ENCODE results near the gene PTP4A1. TPM values are rescaled to one million over a fixed set of nuclear protein-coding genes. Genes with fewer than 3 reads are reported as not detected.

Gene PTP4A1
- polyA plus RNA-seq, 1 donor from 2014 or later = 57.6 TPM

DNA sequence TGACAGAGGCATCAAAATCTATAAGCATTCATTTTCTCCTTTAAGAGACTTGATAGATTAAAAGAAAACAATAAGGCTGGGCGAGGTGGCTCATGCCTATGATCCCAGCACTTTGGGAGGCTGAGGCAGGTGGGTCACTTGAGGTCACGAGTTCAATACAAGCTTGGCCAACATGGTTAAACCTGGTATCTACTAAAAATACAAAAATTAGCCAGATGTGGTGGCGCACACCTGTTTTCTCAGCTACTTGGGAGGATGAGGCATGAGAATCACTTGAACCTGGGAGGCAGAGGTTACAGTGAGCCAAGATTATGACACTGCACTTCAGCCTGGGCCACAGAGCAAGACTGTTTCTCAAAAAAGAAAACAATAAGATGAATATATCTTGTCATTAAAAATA lies 39.3 kb upstream of the PTP4A1 start:
- TF ChIP-seq EZH2 (IDR thresholded peaks at IDR 0.05; ENCODE audit: borderline replicate concordance, insufficient read depth, low read length, poor library complexity, severe bottlenecking) (no peak), MXI1 (conservative IDR thresholded peaks at IDR 0.05; ENCODE audit: poor library complexity, severe bottlenecking) (no peak), RAD21 (conservative IDR thresholded peaks at IDR 0.05) (no peak), SMC3 (conservative IDR thresholded peaks at IDR 0.05; ENCODE audit: poor library complexity) (no peak), EP300 (conservative IDR thresholded peaks at IDR 0.05; ENCODE audit: poor library complexity, severe bottlenecking) (no peak), TAF1 (IDR thresholded peaks at IDR 0.05; ENCODE audit: low read depth) (no peak), POLR2AphosphoS5 (IDR thresholded peaks at IDR 0.05) (no peak)
- TF ChIP-seq, protein P1, sequence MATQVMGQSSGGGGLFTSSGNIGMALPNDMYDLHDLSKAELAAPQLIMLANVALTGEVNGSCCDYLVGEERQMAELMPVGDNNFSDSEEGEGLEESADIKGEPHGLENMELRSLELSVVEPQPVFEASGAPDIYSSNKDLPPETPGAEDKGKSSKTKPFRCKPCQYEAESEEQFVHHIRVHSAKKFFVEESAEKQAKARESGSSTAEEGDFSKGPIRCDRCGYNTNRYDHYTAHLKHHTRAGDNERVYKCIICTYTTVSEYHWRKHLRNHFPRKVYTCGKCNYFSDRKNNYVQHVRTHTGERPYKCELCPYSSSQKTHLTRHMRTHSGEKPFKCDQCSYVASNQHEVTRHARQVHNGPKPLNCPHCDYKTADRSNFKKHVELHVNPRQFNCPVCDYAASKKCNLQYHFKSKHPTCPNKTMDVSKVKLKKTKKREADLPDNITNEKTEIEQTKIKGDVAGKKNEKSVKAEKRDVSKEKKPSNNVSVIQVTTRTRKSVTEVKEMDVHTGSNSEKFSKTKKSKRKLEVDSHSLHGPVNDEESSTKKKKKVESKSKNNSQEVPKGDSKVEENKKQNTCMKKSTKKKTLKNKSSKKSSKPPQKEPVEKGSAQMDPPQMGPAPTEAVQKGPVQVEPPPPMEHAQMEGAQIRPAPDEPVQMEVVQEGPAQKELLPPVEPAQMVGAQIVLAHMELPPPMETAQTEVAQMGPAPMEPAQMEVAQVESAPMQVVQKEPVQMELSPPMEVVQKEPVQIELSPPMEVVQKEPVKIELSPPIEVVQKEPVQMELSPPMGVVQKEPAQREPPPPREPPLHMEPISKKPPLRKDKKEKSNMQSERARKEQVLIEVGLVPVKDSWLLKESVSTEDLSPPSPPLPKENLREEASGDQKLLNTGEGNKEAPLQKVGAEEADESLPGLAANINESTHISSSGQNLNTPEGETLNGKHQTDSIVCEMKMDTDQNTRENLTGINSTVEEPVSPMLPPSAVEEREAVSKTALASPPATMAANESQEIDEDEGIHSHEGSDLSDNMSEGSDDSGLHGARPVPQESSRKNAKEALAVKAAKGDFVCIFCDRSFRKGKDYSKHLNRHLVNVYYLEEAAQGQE (IDR thresholded peaks at IDR 0.05; ENCODE audit: borderline replicate concordance) = no peak
- TF ChIP-seq, protein P2, sequence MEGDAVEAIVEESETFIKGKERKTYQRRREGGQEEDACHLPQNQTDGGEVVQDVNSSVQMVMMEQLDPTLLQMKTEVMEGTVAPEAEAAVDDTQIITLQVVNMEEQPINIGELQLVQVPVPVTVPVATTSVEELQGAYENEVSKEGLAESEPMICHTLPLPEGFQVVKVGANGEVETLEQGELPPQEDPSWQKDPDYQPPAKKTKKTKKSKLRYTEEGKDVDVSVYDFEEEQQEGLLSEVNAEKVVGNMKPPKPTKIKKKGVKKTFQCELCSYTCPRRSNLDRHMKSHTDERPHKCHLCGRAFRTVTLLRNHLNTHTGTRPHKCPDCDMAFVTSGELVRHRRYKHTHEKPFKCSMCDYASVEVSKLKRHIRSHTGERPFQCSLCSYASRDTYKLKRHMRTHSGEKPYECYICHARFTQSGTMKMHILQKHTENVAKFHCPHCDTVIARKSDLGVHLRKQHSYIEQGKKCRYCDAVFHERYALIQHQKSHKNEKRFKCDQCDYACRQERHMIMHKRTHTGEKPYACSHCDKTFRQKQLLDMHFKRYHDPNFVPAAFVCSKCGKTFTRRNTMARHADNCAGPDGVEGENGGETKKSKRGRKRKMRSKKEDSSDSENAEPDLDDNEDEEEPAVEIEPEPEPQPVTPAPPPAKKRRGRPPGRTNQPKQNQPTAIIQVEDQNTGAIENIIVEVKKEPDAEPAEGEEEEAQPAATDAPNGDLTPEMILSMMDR (IDR thresholded peaks at IDR 0.05; ENCODE audit: poor library complexity, severe bottlenecking) = no peak
- no peaks in the 10 kb centered on the region for H3K79me2 ChIP-seq (replicated peaks; ENCODE audit: insufficient read depth, low read length)
- no peak overlapping the region for H2AFZ ChIP-seq (ENCODE audit: low read depth, low read length)
- no peaks in the 10 kb centered on the region for H3K9me3 ChIP-seq (ENCODE audit: low read length)
- no peaks in the 10 kb centered on the region for H3K27me3 ChIP-seq (ENCODE audit: insufficient read depth, low read depth, low read length)
- H3K9me2 ChIP-seq (ENCODE audit: insufficient read depth, low read length) = no peaks in the 10 kb centered on the region
- no peak overlapping the region for H3K4me3 ChIP-seq (ENCODE audit: low read length)
- H3F3A ChIP-seq (ENCODE audit: insufficient read depth, low read length, poor library complexity, severe bottlenecking) = no peaks in the 10 kb centered on the region
- no peaks in the 10 kb centered on the region for H3K36me3 ChIP-seq (ENCODE audit: insufficient read depth, low read length)
- no peak overlapping the region for H3K9ac ChIP-seq (ENCODE audit: low read length)
- H4K20me1 ChIP-seq (ENCODE audit: insufficient read depth) = no peaks in the 10 kb centered on the region
- H3K4me2 ChIP-seq (ENCODE audit: low read length) = no peak overlapping the region
- H3K27ac ChIP-seq (ENCODE audit: low read length) = no peak overlapping the region

DNA sequence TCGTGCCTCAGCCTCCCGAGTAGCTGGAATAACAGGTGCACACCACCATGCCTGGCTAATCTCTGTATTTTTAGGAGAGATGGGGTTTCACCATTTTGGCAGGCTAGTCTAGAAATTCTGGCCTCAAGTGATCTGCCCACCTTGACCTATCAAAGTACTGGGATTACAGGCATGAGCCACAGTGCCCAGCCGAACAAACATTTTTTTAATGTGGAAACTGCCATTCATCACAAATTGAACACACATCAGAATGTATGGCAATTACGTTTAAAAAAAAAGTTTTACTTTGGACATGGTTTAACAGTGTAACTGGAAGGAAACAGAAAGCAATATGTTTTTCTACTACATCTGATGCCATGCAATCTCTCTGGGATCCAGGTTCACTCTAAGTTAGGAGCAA lies 38.3 kb upstream of the PTP4A1 start:
- Histone ChIP-seq H3K4me2 (ENCODE audit: low read length) (no peak overlapping the region), H2AFZ (ENCODE audit: low read depth, low read length) (no peak overlapping the region), H3K27ac (ENCODE audit: low read length) (no peak overlapping the region), H3K9me3 (ENCODE audit: low read length) (no peaks in the 10 kb centered on the region), H4K20me1 (ENCODE audit: insufficient read depth) (no peaks in the 10 kb centered on the region), H3K36me3 (ENCODE audit: insufficient read depth, low read length) (no peaks in the 10 kb centered on the region), H3K4me3 (ENCODE audit: low read length) (no peak overlapping the region), H3K9ac (ENCODE audit: low read length) (no peak overlapping the region), H3F3A (ENCODE audit: insufficient read depth, low read length, poor library complexity, severe bottlenecking) (no peaks in the 10 kb centered on the region), H3K79me2 (replicated peaks; ENCODE audit: insufficient read depth, low read length) (no peaks in the 10 kb centered on the region), H3K9me2 (ENCODE audit: insufficient read depth, low read length) (no peaks in the 10 kb centered on the region), H3K27me3 (ENCODE audit: insufficient read depth, low read depth, low read length) (no peaks in the 10 kb centered on the region)
- TF ChIP-seq, protein P1 (IDR thresholded peaks at IDR 0.05; ENCODE audit: borderline replicate concordance) = no peak
- no peak for TF ChIP-seq POLR2AphosphoS5 (IDR thresholded peaks at IDR 0.05)
- no peak for TF ChIP-seq TAF1 (IDR thresholded peaks at IDR 0.05; ENCODE audit: low read depth)
- TF ChIP-seq EZH2 (IDR thresholded peaks at IDR 0.05; ENCODE audit: borderline replicate concordance, insufficient read depth, low read length, poor library complexity, severe bottlenecking) = no peak
- no peak for TF ChIP-seq SMC3 (conservative IDR thresholded peaks at IDR 0.05; ENCODE audit: poor library complexity)
- no peak for TF ChIP-seq MXI1 (conservative IDR thresholded peaks at IDR 0.05; ENCODE audit: poor library complexity, severe bottlenecking)
- no peak for TF ChIP-seq EP300 (conservative IDR thresholded peaks at IDR 0.05; ENCODE audit: poor library complexity, severe bottlenecking)
- TF ChIP-seq RAD21 (conservative IDR thresholded peaks at IDR 0.05) = no peak
- TF ChIP-seq, protein P2 (IDR thresholded peaks at IDR 0.05; ENCODE audit: poor library complexity, severe bottlenecking) = no peak

All from neural cell (in vitro differentiated cells).